ENCODE results near the gene YJEFN3. TPM values are rescaled to one million over a fixed set of nuclear protein-coding genes. Genes with fewer than 3 reads are reported as not detected.

YJEFN3 gene
- polyA plus RNA-seq, 3 donors: 3.7 to 4.9 (median 4.5) TPM

Other genes starting within 250 kb of the YJEFN3 start
- gene SUGP1, start 208.4 kb upstream of the YJEFN3 start, polyA plus RNA-seq: 10 to 100 TPM; 19.8 to 23.2 (median 22.2) TPM
- 10 to 100 TPM; 15.2 to 19.5 (median 16.1) TPM for gene MAU2, start 208.1 kb upstream of the YJEFN3 start, polyA plus RNA-seq
- 10 to 100 TPM; 12.6 to 33.8 (median 24.9) TPM for gene GATAD2A, start 123.2 kb upstream of the YJEFN3 start, polyA plus RNA-seq
- 1 to 10 TPM in 2 of 3 donors, under 1 TPM in 1; 0.82 to 1.2 (median 1.1) TPM for gene TSSK6, start 13.4 kb upstream of the YJEFN3 start, polyA plus RNA-seq
- 100 to 1,000 TPM; 169 to 404 (median 248) TPM for gene NDUFA13, start 12.7 kb upstream of the YJEFN3 start, polyA plus RNA-seq
- gene CILP2, start 9.4 kb downstream of the YJEFN3 start, polyA plus RNA-seq: under 1 TPM in 2 of 3 donors, not detected in 1; 0.03 to 0.49 TPM
- 1 to 10 TPM in 1 of 3 donors, under 1 TPM in 2; 0.34 to 1.6 (median 0.86) TPM for gene PBX4, start 89.8 kb downstream of the YJEFN3 start, polyA plus RNA-seq
- 10 to 100 TPM in 2 of 3 donors, 1 to 10 TPM in 1; 3.0 to 18.4 (median 12.6) TPM for gene LPAR2, start 99.3 kb downstream of the YJEFN3 start, polyA plus RNA-seq
- gene GMIP, start 114.7 kb downstream of the YJEFN3 start, polyA plus RNA-seq: 10 to 100 TPM in 1 of 3 donors, 1 to 10 TPM in 2; 4.9 to 10.7 (median 6.6) TPM
- gene ATP13A1, start 134.8 kb downstream of the YJEFN3 start, polyA plus RNA-seq: 10 to 100 TPM; 14.5 to 30.3 (median 24.5) TPM
- gene ZNF101, start 139.9 kb downstream of the YJEFN3 start, polyA plus RNA-seq: 1 to 10 TPM; 2.9 to 5.1 (median 3.1) TPM
- 1 to 10 TPM; 1.3 to 2.2 (median 1.8) TPM for gene ZNF14, start 204.2 kb downstream of the YJEFN3 start, polyA plus RNA-seq